T-helper 2 cell treated with Interferon-gamma antibody and Interleukin-4, amounts not matched to agents 100 ng/mL and 5 ng/mL, for 36 hours (primary cell): Measurements from ENCODE around the gene KNSTRN. TPM values are rescaled to one million over a fixed set of nuclear protein-coding genes. Genes with fewer than 3 reads are reported as not detected.

Experiments
- intact Hi-C: fragments of 100-400 bp; cut with micrococcal nuclease; formaldehyde crosslinking; loops from one replicate; pipeline ENCODE4 v1.15.1; 2023
- total RNA-seq: library from RNA; stranded (reverse); gene quantifications from 2 replicates; pipeline ENCODE4 v1.2.3, GENCODE V29; 2022

KNSTRN gene
- total RNA-seq, 1 donor from 2014 or later = 52.1 TPM

- intact Hi-C loops = no loop called here
These were observed 37.2 kb upstream of the KNSTRN start for GRCh38 chr15:40345225-40345866.

GRCh38 chr15:40345867-40346578, 36.5 kb upstream of the KNSTRN start:
- intact Hi-C loops = no loop called here

- intact Hi-C loops = no loop called here
These were observed 35.7 kb upstream of the KNSTRN start for GRCh38 chr15:40346579-40347558.

GRCh38 chr15:40347559-40348473, 34.7 kb upstream of the KNSTRN start:
- intact Hi-C loops = no loop called here

- intact Hi-C loops = no loop called here
These were observed 34.0 kb upstream of the KNSTRN start for GRCh38 chr15:40348474-40348870.

- intact Hi-C loops = no loop called here
These were observed 33.4 kb upstream of the KNSTRN start for GRCh38 chr15:40349163-40349562.

GRCh38 chr15:40352281-40352901, 30.1 kb upstream of the KNSTRN start:
- intact Hi-C loops = no loop called here

GRCh38 chr15:40353697-40354096, 28.8 kb upstream of the KNSTRN start:
- intact Hi-C loops = no loop called here

GRCh38 chr15:40354408-40355171, 27.9 kb upstream of the KNSTRN start:
- intact Hi-C loops = no loop called here

GRCh38 chr15:40355976-40356585, 26.4 kb upstream of the KNSTRN start:
- intact Hi-C loops = no loop called here

- intact Hi-C loops = no loop called here
These were observed 25.3 kb upstream of the KNSTRN start for GRCh38 chr15:40357246-40357645.

GRCh38 chr15:40357723-40358470, 24.6 kb upstream of the KNSTRN start, which contains the start of gene DISP2:
DISP2 (plus strand) TSS chr15:40358219; CDS start chr15:40358322, 103 bp downstream.
- intact Hi-C loops = loop anchor here (1.0 kb wide), 1 partner anchor 10 kb away; no protein-coding TSS in a partner anchor

- intact Hi-C loops = loop anchor here (1.0 kb wide), 1 partner anchor 10 kb away; no protein-coding TSS in a partner anchor
These were observed 23.8 kb upstream of the KNSTRN start for GRCh38 chr15:40358471-40359353.

GRCh38 chr15:40360015-40360414, 22.5 kb upstream of the KNSTRN start:
- intact Hi-C loops = no loop called here

GRCh38 chr15:40361640-40362039, 20.9 kb upstream of the KNSTRN start:
- intact Hi-C loops = no loop called here

GRCh38 chr15:40363611-40364010, 18.9 kb upstream of the KNSTRN start:
- intact Hi-C loops = no loop called here

- intact Hi-C loops = no loop called here
These were observed 18.3 kb upstream of the KNSTRN start for GRCh38 chr15:40364251-40364650.
